SK-N-SH (cell line): ENCODE measurements around the gene DUSP2. TPM values are rescaled to one million over a fixed set of nuclear protein-coding genes. Genes with fewer than 3 reads are reported as not detected.

Source experiments
- CTCF ChIA-PET: fragments of 300-600, 350-600 bp; formaldehyde crosslinking; extraction: SDS; loops from one replicate; lab custom pipeline; 2021; lab: Yijun Ruan, JAX
- POLR2A ChIA-PET: fragments of 350-600 bp; sonication (Branson Sonifier 250); formaldehyde crosslinking; extraction: SDS; loops from one replicate; lab custom pipeline; 2020; ENCODE audit warnings: antibody characterized with exemption, inconsistent platforms; lab: Yijun Ruan, JAX
- DNase-seq: peaks from one replicate; pipeline ENCODE4 v3.0.0; 2012
- H2AFZ ChIP-seq: fragments of 200-600 bp; sonication (generic); 2 replicates; pipeline ENCODE4 v1.8.1; 2016; ENCODE audit warnings: antibody characterized with exemption, mild to moderate bottlenecking, low read depth
- H3F3A ChIP-seq: fragments of 200-600 bp; sonication (generic); replicated peaks from 2 replicates; pipeline ENCODE3; 2016; ENCODE audit warnings: antibody characterized with exemption, mild to moderate bottlenecking; ENCODE audit not compliant: insufficient read depth
- H3K27ac ChIP-seq, 2 experiments: fragments of 200-500 bp in 1 of 2; fragments of 200-600 bp in 1 of 2; sonication (Bioruptor generic) in 1 of 2; sonication (generic), shearing (Covaris generic) in 1 of 2; 2 replicates each; pipeline versions ENCODE4 v1.5.1 to v1.6.1; 2014 to 2016; ENCODE audit warnings: low read depth in 2 of 2, inconsistent platforms in 1 of 2, low read length in 1 of 2, mild to moderate bottlenecking in 1 of 2, mixed read lengths in 1 of 2
- H3K27me3 ChIP-seq: fragments of 200-600 bp; sonication (generic), shearing (Covaris generic); 2 replicates; pipeline ENCODE4 v1.6.1; 2016; ENCODE audit warnings: mixed run types; ENCODE audit not compliant: insufficient read depth
- H3K36me3 ChIP-seq, 2 experiments: fragments of 200-500 bp in 1 of 2; fragments of 200-600 bp in 1 of 2; sonication (Bioruptor generic) in 1 of 2; sonication (generic) in 1 of 2; replicated peaks in 1 of 2; 2 replicates each; pipeline versions ENCODE3 to v1.5.1; 2014 to 2016; ENCODE audit warnings: low read length in 1 of 2, mild to moderate bottlenecking in 1 of 2; ENCODE audit not compliant: insufficient read depth in 2 of 2, control insufficient read depth in 1 of 2
- H3K4me1 ChIP-seq, 2 experiments: fragments of 200-500 bp in 1 of 2; fragments of 200-600 bp in 1 of 2; sonication (Bioruptor generic) in 1 of 2; sonication (generic), shearing (Covaris generic) in 1 of 2; 2 replicates each; pipeline versions ENCODE4 v1.5.1 to v1.6.1; 2014 to 2016; ENCODE audit warnings: low read depth in 1 of 2, low read length in 1 of 2, mixed run types in 1 of 2; ENCODE audit not compliant: insufficient read depth in 2 of 2, control insufficient read depth in 1 of 2
- H3K4me2 ChIP-seq: fragments of 200-600 bp; sonication (generic), shearing (Covaris generic); 2 replicates; pipeline ENCODE4 v1.6.1; 2017; ENCODE audit warnings: mixed run types
- H3K4me3 ChIP-seq, 2 experiments: fragments of 200-500 bp in 1 of 2; fragments of 200-600 bp in 1 of 2; sonication (Bioruptor generic) in 1 of 2; sonication (generic), shearing (Covaris generic) in 1 of 2; 2 replicates each; pipeline versions ENCODE4 v1.5.1 to v1.8.1; 2014 to 2016; ENCODE audit warnings: low read depth in 2 of 2, inconsistent platforms in 1 of 2, low read length in 1 of 2, mild to moderate bottlenecking in 1 of 2, mixed read lengths in 1 of 2, moderate library complexity in 1 of 2
- H3K79me2 ChIP-seq: fragments of 200-600 bp; sonication (generic); 2 replicates; pipeline ENCODE4 v1.8.1; 2017; ENCODE audit warnings: mild to moderate bottlenecking; ENCODE audit not compliant: insufficient read depth
- H3K9ac ChIP-seq: fragments of 200-600 bp; sonication (generic); 2 replicates; pipeline ENCODE4 v1.6.1; 2017; ENCODE audit warnings: mixed run types
- H3K9me2 ChIP-seq: fragments of 200-600 bp; sonication (generic); 2 replicates; pipeline ENCODE4 v1.6.1; 2017; ENCODE audit warnings: mixed run types
- H3K9me3 ChIP-seq: fragments of 200-600 bp; sonication (generic); 2 replicates; pipeline ENCODE4 v1.6.1; 2017; ENCODE audit warnings: mixed run types, mild to moderate bottlenecking, moderate library complexity
- H4K20me1 ChIP-seq: fragments of 200-600 bp; sonication (generic); 2 replicates; pipeline ENCODE4 v1.6.1; 2017; ENCODE audit warnings: mild to moderate bottlenecking, mixed run types; ENCODE audit not compliant: insufficient read depth
- ELF1 ChIP-seq: IDR thresholded peaks from 2 replicates; pipeline ENCODE4 v1.4.0; 2012
- FOSL2 ChIP-seq: IDR thresholded peaks from 2 replicates; pipeline ENCODE4 v1.4.0; 2012; ENCODE audit warnings: low read depth, mild to moderate bottlenecking, moderate library complexity, borderline replicate concordance
- GATA2 ChIP-seq: sonication (generic); formaldehyde crosslinking; IDR thresholded peaks from 2 replicates; pipeline ENCODE4 v1.5.0; 2020; ENCODE audit warnings: mild to moderate bottlenecking, missing genetic modification reagents
- POLR2AphosphoS5 ChIP-seq: IDR thresholded peaks from 2 replicates; pipeline ENCODE4 v1.6.1; 2012; ENCODE audit warnings: low read depth, low read length
- RAD21 ChIP-seq: IDR thresholded peaks from 2 replicates; pipeline ENCODE4 v1.6.1; 2012; ENCODE audit warnings: mild to moderate bottlenecking, low read length
- RFX5 ChIP-seq: IDR thresholded peaks from 2 replicates; pipeline ENCODE4 v1.6.1; 2012; ENCODE audit warnings: mild to moderate bottlenecking, improper control_type of control experiment, low read length
- SIN3A ChIP-seq: IDR thresholded peaks from 2 replicates; pipeline ENCODE4 v1.6.1; 2012; ENCODE audit warnings: low read depth, mild to moderate bottlenecking, low read length, moderate library complexity, borderline replicate concordance
- SMC3 ChIP-seq: IDR thresholded peaks from 2 replicates; pipeline ENCODE4 v1.6.1; 2012; ENCODE audit warnings: low read depth, low read length, improper control_type of control experiment
- TCF12 ChIP-seq: IDR thresholded peaks from 2 replicates; pipeline ENCODE4 v1.4.0; 2012
- ZBTB33 ChIP-seq: IDR thresholded peaks from 2 replicates; pipeline ENCODE4 v1.4.0; 2012; ENCODE audit warnings: low read depth, borderline replicate concordance
- WGBS: methylation state at CpG from one replicate; pipeline ENCODE4 v1.1.6; 2017; ENCODE audit warnings: low lambda C conversion rate; 5-methylcytosine and 5-hydroxymethylcytosine counted together
- polyA plus RNA-seq, 3 experiments: library from polyadenylated mRNA; depleted of rRNA; stranded (reverse); fragments of >200 nt; gene quantifications; 2 replicates each; pipeline ENCODE4 v1.2.3, GENCODE V29; 2012
- TF ChIP-seq, protein P1 (sequence below): fragments of 200-600 bp; sonication (generic); IDR thresholded peaks from 2 replicates; pipeline ENCODE4 v1.6.1; 2017; ENCODE audit warnings: antibody characterized with exemption, mild to moderate bottlenecking, moderate library complexity
- TF ChIP-seq, protein P2 (sequence below): fragments of 150-350 bp; IDR thresholded peaks from 2 replicates; pipeline ENCODE4 v1.6.1; 2016; ENCODE audit warnings: mild to moderate bottlenecking, low read depth, low read length
- TF ChIP-seq, protein P3 (sequence below): fragments of 150-350 bp; IDR thresholded peaks from 2 replicates; pipeline ENCODE4 v1.6.1; 2017; ENCODE audit warnings: antibody characterized with exemption, low read length, low read depth, borderline replicate concordance

Gene DUSP2
- polyA plus RNA-seq, 1 of the 3 experiments (the other 2 are of a cell fraction): 0.79 TPM

DNA sequence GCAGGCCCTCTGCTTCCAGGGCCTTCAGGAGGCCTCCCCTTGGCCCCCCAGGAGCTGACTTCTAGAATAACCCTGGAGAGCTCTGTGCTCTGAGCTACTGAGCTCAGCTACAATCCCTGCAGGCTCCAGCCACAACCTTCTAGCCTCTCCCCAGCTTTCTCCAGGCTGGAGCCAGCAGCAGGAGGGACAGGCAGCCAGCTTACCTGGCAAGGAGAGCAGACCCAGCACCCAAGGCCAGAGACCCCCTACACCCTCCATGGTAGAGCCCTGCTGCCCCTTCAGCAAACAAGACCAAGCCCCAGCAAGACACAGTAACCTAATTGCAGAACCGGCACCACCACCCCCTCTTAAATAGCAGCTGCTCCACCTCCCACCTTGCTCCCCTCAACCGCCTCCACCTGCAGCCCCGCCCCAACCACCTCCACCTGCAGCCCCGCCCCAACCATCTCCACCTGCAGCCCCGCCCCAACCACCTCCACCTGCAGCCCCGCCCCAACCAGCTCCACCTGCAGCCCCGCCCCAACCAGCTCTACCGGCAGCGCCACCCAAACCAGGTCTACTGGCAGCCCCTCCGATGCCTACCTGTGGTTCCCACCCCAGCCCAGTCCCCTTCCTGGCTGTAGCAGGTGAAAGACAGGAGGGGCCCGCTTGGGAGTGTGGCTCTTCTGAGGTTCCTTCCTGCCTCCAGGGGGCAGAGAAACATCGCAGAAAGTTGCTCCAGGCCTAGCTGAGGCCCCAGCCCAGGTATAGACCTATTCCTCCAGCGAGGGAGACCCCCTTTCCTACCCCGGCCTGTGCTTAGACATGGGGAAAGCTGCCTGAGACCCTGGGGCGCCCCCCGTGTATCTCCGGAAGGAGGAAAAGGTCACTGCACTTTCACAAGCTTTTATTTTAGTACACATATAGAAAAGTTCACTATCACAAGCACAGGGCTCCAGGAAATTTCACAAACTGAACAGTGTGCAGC is 6.8 kb downstream of the DUSP2 start, which contains the start of gene ASTL:
TSS of gene ASTL (minus strand) at position 324 of the 967 bp plus-strand sequence. CDS start at position 258, 66 bp downstream.
- H4K20me1 ChIP-seq: no peaks in the 10 kb centered on the region
- TF ChIP-seq GATA2 (CRISPR knock-in tag) (no peak), RAD21 (peak; percentile 71), SMC3 (peak; percentile 60)
- TF ChIP-seq, protein P1, sequence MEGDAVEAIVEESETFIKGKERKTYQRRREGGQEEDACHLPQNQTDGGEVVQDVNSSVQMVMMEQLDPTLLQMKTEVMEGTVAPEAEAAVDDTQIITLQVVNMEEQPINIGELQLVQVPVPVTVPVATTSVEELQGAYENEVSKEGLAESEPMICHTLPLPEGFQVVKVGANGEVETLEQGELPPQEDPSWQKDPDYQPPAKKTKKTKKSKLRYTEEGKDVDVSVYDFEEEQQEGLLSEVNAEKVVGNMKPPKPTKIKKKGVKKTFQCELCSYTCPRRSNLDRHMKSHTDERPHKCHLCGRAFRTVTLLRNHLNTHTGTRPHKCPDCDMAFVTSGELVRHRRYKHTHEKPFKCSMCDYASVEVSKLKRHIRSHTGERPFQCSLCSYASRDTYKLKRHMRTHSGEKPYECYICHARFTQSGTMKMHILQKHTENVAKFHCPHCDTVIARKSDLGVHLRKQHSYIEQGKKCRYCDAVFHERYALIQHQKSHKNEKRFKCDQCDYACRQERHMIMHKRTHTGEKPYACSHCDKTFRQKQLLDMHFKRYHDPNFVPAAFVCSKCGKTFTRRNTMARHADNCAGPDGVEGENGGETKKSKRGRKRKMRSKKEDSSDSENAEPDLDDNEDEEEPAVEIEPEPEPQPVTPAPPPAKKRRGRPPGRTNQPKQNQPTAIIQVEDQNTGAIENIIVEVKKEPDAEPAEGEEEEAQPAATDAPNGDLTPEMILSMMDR: peak; percentile 53
- peak; percentile 73 for DNase-seq
- ChIA-PET CTCF (interaction anchor here (0.6 to 5.6 kb wide), 26 partner anchors 8 to 371 kb away, joined by 3 to 102 read pairs (median 4); partner anchors contain the start of genes ADRA2B and ANKRD36C), POLR2A (no interaction called here)
- H3K9ac ChIP-seq: no peak within 1 kb of the TSS
- H3K36me3 ChIP-seq: no peaks in the 10 kb centered on the region
- H3K9me3 ChIP-seq: no peaks in the 10 kb centered on the region
- peaks cover 0 to 22% of the 10 kb centered on the region in 2 experiments; a peak in 1 of 4 replicates for H3K4me1 ChIP-seq
- no peak within 1 kb of the TSS for H3K4me2 ChIP-seq
- H3K27ac ChIP-seq: no peak within 1 kb of the TSS
- H3K79me2 ChIP-seq: no peaks in the 10 kb centered on the region
- no peaks in the 10 kb centered on the region for H3F3A ChIP-seq
- H2AFZ ChIP-seq: no peak within 1 kb of the TSS
- H3K4me3 ChIP-seq: no peak within 1 kb of the TSS; a peak in 1 of 4 replicates
- no peaks in the 10 kb centered on the region for H3K9me2 ChIP-seq
- peaks cover 7% of the 10 kb centered on the region; the same call in 1 of the 2 replicates for H3K27me3 ChIP-seq
- 60% methylated on average over 17 of the region's 17 CpGs for WGBS

GRCh38 chr2:96137321-96138178 is 7.7 kb downstream of the DUSP2 start:
- Histone ChIP-seq H3K9me3 (no peaks in the 10 kb centered on the region), H3K79me2 (no peaks in the 10 kb centered on the region), H3K9me2 (no peaks in the 10 kb centered on the region), H3K9ac (no peak overlapping the region), H3K36me3 (no peaks in the 10 kb centered on the region), H3K27ac (no peak overlapping the region), H4K20me1 (no peaks in the 10 kb centered on the region), H2AFZ (no peak overlapping the region), H3K4me2 (no peak overlapping the region), H3F3A (no peaks in the 10 kb centered on the region), H3K27me3 (peaks cover 7% of the 10 kb centered on the region; the same call in 1 of the 2 replicates), H3K4me1 (peaks cover 0 to 13% of the 10 kb centered on the region in 2 experiments; a peak in 1 of 4 replicates), H3K4me3 (no peak overlapping the region)
- WGBS: 78% methylated on average over 12 of the region's 15 CpGs
- CTCF ChIA-PET: interaction anchor here (1.0 to 5.6 kb wide), 14 partner anchors 7 to 146 kb away, joined by 3 to 102 read pairs (median 5); partner anchors contain the start of genes ADRA2B and ANKRD36C
- no peak for DNase-seq
- POLR2A ChIA-PET: interaction anchor here (1.5 kb wide), 1 partner anchor 37 kb away, joined by 6 read pairs; no protein-coding TSS in a partner anchor
- TF ChIP-seq RAD21 (no peak), SIN3A (no peak), GATA2 (CRISPR knock-in tag) (no peak), RFX5 (no peak), POLR2AphosphoS5 (no peak), FOSL2 (no peak), TCF12 (no peak), ZBTB33 (no peak), ELF1 (no peak)
- TF ChIP-seq, protein P2, sequence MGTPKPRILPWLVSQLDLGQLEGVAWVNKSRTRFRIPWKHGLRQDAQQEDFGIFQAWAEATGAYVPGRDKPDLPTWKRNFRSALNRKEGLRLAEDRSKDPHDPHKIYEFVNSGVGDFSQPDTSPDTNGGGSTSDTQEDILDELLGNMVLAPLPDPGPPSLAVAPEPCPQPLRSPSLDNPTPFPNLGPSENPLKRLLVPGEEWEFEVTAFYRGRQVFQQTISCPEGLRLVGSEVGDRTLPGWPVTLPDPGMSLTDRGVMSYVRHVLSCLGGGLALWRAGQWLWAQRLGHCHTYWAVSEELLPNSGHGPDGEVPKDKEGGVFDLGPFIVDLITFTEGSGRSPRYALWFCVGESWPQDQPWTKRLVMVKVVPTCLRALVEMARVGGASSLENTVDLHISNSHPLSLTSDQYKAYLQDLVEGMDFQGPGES: no peak
- TF ChIP-seq, protein P1: no peak
- TF ChIP-seq, protein P3, sequence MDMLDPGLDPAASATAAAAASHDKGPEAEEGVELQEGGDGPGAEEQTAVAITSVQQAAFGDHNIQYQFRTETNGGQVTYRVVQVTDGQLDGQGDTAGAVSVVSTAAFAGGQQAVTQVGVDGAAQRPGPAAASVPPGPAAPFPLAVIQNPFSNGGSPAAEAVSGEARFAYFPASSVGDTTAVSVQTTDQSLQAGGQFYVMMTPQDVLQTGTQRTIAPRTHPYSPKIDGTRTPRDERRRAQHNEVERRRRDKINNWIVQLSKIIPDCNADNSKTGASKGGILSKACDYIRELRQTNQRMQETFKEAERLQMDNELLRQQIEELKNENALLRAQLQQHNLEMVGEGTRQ: no peak
